GM23248 (cell line): ENCODE measurements around the gene TAF4. TPM values are rescaled to one million over a fixed set of nuclear protein-coding genes. Genes with fewer than 3 reads are reported as not detected.
A peak's percentile ranks its signal among the peaks of the same experiment; 100 is the strongest.

Experiments
- DNase-seq: peaks from one replicate; pipeline ENCODE4 v3.0.0-alpha.2; 2015
- H2AFZ ChIP-seq: fragments of 200-600 bp; sonication (generic); 2 replicates; pipeline ENCODE4 v1.6.1; 2016; ENCODE audit warnings: antibody characterized with exemption
- H3F3A ChIP-seq: fragments of 200-600 bp; sonication (generic); 2 replicates; pipeline ENCODE4 v1.6.1; 2016; ENCODE audit warnings: mild to moderate bottlenecking, antibody characterized with exemption, mixed run types; ENCODE audit not compliant: insufficient read depth
- H3K27ac ChIP-seq: fragments of 200-600 bp; sonication (generic); 2 replicates; pipeline ENCODE4 v1.5.1; 2016; ENCODE audit warnings: mild to moderate bottlenecking
- H3K27me3 ChIP-seq: fragments of 200-600 bp; sonication (generic); replicated peaks from 2 replicates; pipeline ENCODE4 v1.6.1; 2016; ENCODE audit warnings: mild to moderate bottlenecking; ENCODE audit not compliant: insufficient read depth
- H3K36me3 ChIP-seq: fragments of 200-600 bp; sonication (generic); 2 replicates; pipeline ENCODE4 v1.6.1; 2016; ENCODE audit warnings: low read depth, mild to moderate bottlenecking
- H3K4me1 ChIP-seq: fragments of 200-600 bp; sonication (generic); 2 replicates; pipeline ENCODE4 v1.6.1; 2016; ENCODE audit warnings: mild to moderate bottlenecking; ENCODE audit not compliant: insufficient read depth
- H3K4me2 ChIP-seq: fragments of 200-600 bp; sonication (generic); one replicate; pipeline ENCODE4 v1.6.1; 2016; ENCODE audit warnings: mild to moderate bottlenecking; ENCODE audit not compliant: unreplicated experiment
- H3K4me3 ChIP-seq: fragments of 200-600 bp; sonication (generic); 2 replicates; pipeline ENCODE4 v1.5.1; 2016; ENCODE audit warnings: mild to moderate bottlenecking
- H3K79me2 ChIP-seq: fragments of 200-600 bp; sonication (generic); 2 replicates; pipeline ENCODE4 v1.6.1; 2016; ENCODE audit warnings: mild to moderate bottlenecking; ENCODE audit not compliant: insufficient read depth
- H3K9ac ChIP-seq: fragments of 200-600 bp; sonication (generic); 2 replicates; pipeline ENCODE4 v1.6.1; 2016; ENCODE audit warnings: mild to moderate bottlenecking
- H3K9me2 ChIP-seq: fragments of 200-600 bp; sonication (generic); 2 replicates; pipeline ENCODE4 v1.6.1; 2016; ENCODE audit warnings: mixed run types, mild to moderate bottlenecking, moderate library complexity; ENCODE audit not compliant: insufficient read depth
- H3K9me3 ChIP-seq: fragments of 200-600 bp; sonication (generic); one replicate; pipeline ENCODE4 v1.6.1; 2017; ENCODE audit warnings: low read depth
- H4K20me1 ChIP-seq: fragments of 200-600 bp; sonication (generic); 2 replicates; pipeline ENCODE4 v1.6.0; 2016; ENCODE audit not compliant: insufficient read depth
- EZH2 ChIP-seq: fragments of 200-600 bp; sonication (generic); IDR thresholded peaks from 2 replicates; pipeline ENCODE4 v1.6.1; 2018; ENCODE audit warnings: antibody characterized with exemption, mild to moderate bottlenecking; ENCODE audit not compliant: insufficient read depth, poor library complexity, severe bottlenecking
- EZH2phosphoT487 ChIP-seq: fragments of 200-600 bp; sonication (generic); IDR thresholded peaks from 2 replicates; pipeline ENCODE4 v1.6.1; 2018; ENCODE audit warnings: antibody characterized with exemption, moderate library complexity, mild to moderate bottlenecking, low read depth; ENCODE audit not compliant: insufficient read depth
- WGBS, 2 experiments: methylation state at CpG; one replicate each; pipeline ENCODE4 v1.1.6; 2015 to 2017; ENCODE audit warnings: low lambda C conversion rate in 2 of 2, low coverage in 1 of 2; ENCODE audit errors: missing lambda C conversion rate in 2 of 2; 5-methylcytosine and 5-hydroxymethylcytosine counted together
- in situ Hi-C: fragments of 300-500 bp; cut with MboI; formaldehyde crosslinking; loops from 2 replicates; pipeline ENCODE4 v1.15.0; 2020
- polyA plus RNA-seq: library from polyadenylated mRNA; unstranded; fragments of >200 nt; fragmentation: Nextera tagmentation; extraction: Ambion mirVana; gene quantifications from 2 replicates; pipeline ENCODE4 v1.2.1, GENCODE V29; 2016
- total RNA-seq: library from RNA; depleted of rRNA; stranded (reverse); fragments of >200 nt; shearing (Covaris generic); gene quantifications from 2 replicates; pipeline ENCODE4 v1.2.3, GENCODE V29; 2014

TAF4 gene
- total and polyA plus RNA-seq, 2 experiments from 2014 or later: 1.4 to 2.9 TPM

- Histone ChIP-seq H3K36me3 (no peaks in the 10 kb centered on the region), H3K27me3 (no peaks in the 10 kb centered on the region), H4K20me1 (no peaks in the 10 kb centered on the region), H3K4me2 (no peak overlapping the region), H3K9me3 (no peaks in the 10 kb centered on the region), H2AFZ (no peak overlapping the region), H3K9me2 (no peaks in the 10 kb centered on the region), H3K4me3 (no peak overlapping the region), H3F3A (no peaks in the 10 kb centered on the region), H3K79me2 (peaks cover 91% of the 10 kb centered on the region), H3K27ac (no peak overlapping the region), H3K9ac (no peak overlapping the region), H3K4me1 (no peaks in the 10 kb centered on the region)
- peak; percentile 16 for DNase-seq
- in situ Hi-C loops: no loop called here
- 83 to 85% methylated on average over 17 of the region's 17 CpGs for whole genome bisulfite sequencing, 2 experiments
- no peak for TF ChIP-seq EZH2
- no peak for TF ChIP-seq EZH2phosphoT487
Measured at GRCh38 chr20:62043131-62043914, 22.4 kb downstream of the TAF4 start.

DNA sequence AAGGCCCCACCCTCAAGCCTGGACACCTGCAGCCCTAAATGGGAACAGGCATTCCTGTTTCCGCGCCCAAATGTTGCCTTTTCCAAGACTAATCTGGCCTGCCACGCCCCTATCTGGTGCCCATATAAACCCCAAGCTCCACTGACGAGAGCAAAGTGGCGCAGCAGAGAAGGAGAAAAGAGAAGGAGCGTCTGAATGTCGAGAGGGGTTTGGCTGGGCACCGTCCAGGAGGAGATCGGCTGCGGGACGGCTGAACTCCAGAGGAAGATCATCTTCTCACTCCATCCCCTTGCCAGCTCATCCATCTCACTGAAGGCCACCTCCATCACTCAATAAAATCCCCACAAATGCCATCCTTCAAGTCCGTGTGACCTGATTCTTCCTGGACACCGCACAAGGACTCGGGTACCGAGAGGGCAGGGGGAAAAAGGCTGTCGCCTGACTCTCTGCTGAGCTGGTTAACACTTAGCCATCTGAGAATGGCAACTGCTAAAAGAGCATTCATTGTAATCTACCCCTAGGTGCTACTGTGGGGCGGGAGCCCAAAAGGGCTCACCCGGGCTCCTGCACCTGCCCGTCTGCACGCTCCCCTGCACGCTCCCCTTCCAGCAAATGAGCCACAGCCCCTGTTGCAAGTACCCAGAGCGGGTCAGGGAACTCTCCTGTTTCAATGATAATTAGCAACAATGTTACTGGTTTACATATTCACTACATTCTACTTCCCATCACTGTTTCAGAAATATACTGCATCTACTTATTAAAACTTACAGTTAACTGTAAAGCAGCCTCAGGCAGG is 23.5 kb downstream of the TAF4 start:
- TF ChIP-seq EZH2: no peak
- no peak for TF ChIP-seq EZH2phosphoT487
- Histone ChIP-seq H2AFZ (no peak overlapping the region), H3K4me2 (no peak overlapping the region), H3K9me2 (no peaks in the 10 kb centered on the region), H3K4me3 (no peak overlapping the region), H3K27me3 (no peaks in the 10 kb centered on the region), H3K79me2 (peaks cover 91% of the 10 kb centered on the region), H3F3A (no peaks in the 10 kb centered on the region), H3K9ac (no peak overlapping the region), H3K4me1 (no peaks in the 10 kb centered on the region), H3K36me3 (no peaks in the 10 kb centered on the region), H4K20me1 (0 out of 2 replicates have a peak, but pooled peaks cover 2% of the 10 kb centered on the region), H3K9me3 (no peaks in the 10 kb centered on the region), H3K27ac (no peak overlapping the region)
- WGBS, 2 experiments: 96% methylated on average over 22 of the region's 22 CpGs
- no peak for DNase-seq
- in situ Hi-C loops: no loop called here

- no peak overlapping the region for H3K4me2 ChIP-seq
- no peak overlapping the region for H2AFZ ChIP-seq
- 89 to 93% methylated on average over 12 to 13 of the region's 13 CpGs for WGBS, 2 experiments
- H3K4me1 ChIP-seq: 0 out of 2 replicates have a peak, but pooled peaks cover 5% of the 10 kb centered on the region
- H3F3A ChIP-seq: no peaks in the 10 kb centered on the region
- DNase-seq: no peak
- H3K4me3 ChIP-seq: no peak overlapping the region
- H3K9me3 ChIP-seq: no peaks in the 10 kb centered on the region
- H3K9me2 ChIP-seq: no peaks in the 10 kb centered on the region
- no peaks in the 10 kb centered on the region for H3K36me3 ChIP-seq
- H3K27ac ChIP-seq: no peak overlapping the region
- no peaks in the 10 kb centered on the region for H3K27me3 ChIP-seq
- no peak for TF ChIP-seq EZH2phosphoT487
- TF ChIP-seq EZH2: no peak
- no peak overlapping the region for H3K9ac ChIP-seq
- 0 out of 2 replicates have a peak, but pooled peaks cover 4% of the 10 kb centered on the region for H4K20me1 ChIP-seq
- peaks cover 91% of the 10 kb centered on the region for H3K79me2 ChIP-seq
- in situ Hi-C loops: no loop called here
Measured at GRCh38 chr20:62040933-62041332, 24.7 kb downstream of the TAF4 start.

DNA sequence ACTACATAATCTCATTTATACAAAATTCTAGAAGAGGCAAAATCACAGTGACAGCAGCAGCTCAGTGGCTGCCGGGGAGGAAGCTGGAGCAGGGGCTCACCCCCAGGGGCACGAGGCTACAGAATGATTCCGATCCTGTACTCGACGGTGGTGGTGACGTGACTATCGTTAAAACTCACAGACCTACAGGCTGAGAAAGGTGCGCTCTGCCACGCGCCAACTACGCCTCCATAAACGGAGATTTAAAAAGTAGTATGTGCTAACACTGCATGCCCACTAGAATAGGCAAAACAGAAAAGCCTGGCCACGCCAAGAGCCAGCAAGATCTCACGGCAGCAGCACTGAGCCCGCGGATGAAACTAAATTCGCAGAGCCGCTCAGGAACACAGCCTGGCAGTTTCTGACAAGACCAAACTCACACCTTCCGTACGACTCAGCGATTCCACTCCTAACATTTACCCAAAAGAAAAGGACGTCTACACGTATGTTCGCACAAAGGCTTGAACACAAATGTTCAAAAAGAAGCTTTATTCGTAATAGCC is 25.2 kb downstream of the TAF4 start:
- Histone ChIP-seq H3K36me3 (no peaks in the 10 kb centered on the region), H3K9me3 (no peaks in the 10 kb centered on the region), H2AFZ (no peak overlapping the region), H3K27ac (no peak overlapping the region), H3K79me2 (peaks cover 91% of the 10 kb centered on the region), H3K27me3 (no peaks in the 10 kb centered on the region), H3F3A (no peaks in the 10 kb centered on the region), H3K4me1 (0 out of 2 replicates have a peak, but pooled peaks cover 5% of the 10 kb centered on the region), H3K9me2 (no peaks in the 10 kb centered on the region), H3K9ac (no peak overlapping the region), H3K4me2 (no peak overlapping the region), H3K4me3 (no peak overlapping the region), H4K20me1 (0 out of 2 replicates have a peak, but pooled peaks cover 4% of the 10 kb centered on the region)
- 87 to 89% methylated on average over 25 of the region's 25 CpGs for WGBS, 2 experiments
- no peak for TF ChIP-seq EZH2
- no peak for TF ChIP-seq EZH2phosphoT487
- in situ Hi-C loops: no loop called here
- no peak for DNase-seq
